Cardiac muscle cell (in vitro differentiated cells and primary cell): ENCODE results near the gene CDR2. TPM values are rescaled to one million over a fixed set of nuclear protein-coding genes. Genes with fewer than 3 reads are reported as not detected.

Experiments used
- DNase-seq, 2 donors: peaks; one replicate each; pipeline versions ENCODE4 v3.0.0 to v3.0.0-alpha.2; 2010 to 2017; ENCODE audit warnings: low read depth in 1 of 2, low spot score in 1 of 2
- H3K27ac ChIP-seq: fragments of 200-600 bp; sonication (generic); 2 replicates; pipeline ENCODE4 v1.5.1; 2016
- H3K27me3 ChIP-seq: fragments of 200-600 bp; sonication (generic); 2 replicates; pipeline ENCODE4 v1.6.0; 2016; ENCODE audit warnings: control low read depth
- H3K36me3 ChIP-seq: fragments of 200-600 bp; sonication (generic); 2 replicates; pipeline ENCODE4 v1.5.1; 2016; ENCODE audit warnings: control low read depth
- H3K4me1 ChIP-seq: fragments of 200-600 bp; sonication (generic); 2 replicates; pipeline ENCODE4 v1.8.1; 2017; ENCODE audit warnings: low read depth, mild to moderate bottlenecking, mixed run types
- H3K4me3 ChIP-seq: fragments of 200-600 bp; sonication (generic); 2 replicates; pipeline ENCODE4 v1.5.1; 2016; ENCODE audit warnings: mild to moderate bottlenecking
- H3K9me3 ChIP-seq: fragments of 200-600 bp; sonication (generic); 2 replicates; pipeline ENCODE4 v1.5.1; 2017; ENCODE audit warnings: low read depth, mild to moderate bottlenecking, control low read depth
- CTCF ChIP-seq: IDR thresholded peaks from 2 replicates; pipeline ENCODE4 v1.5.1; 2012; ENCODE audit warnings: low read depth, mild to moderate bottlenecking, low read length
- polyA plus RNA-seq: library from polyadenylated mRNA; unstranded; fragments of >200 nt; fragmentation: Nextera tagmentation; extraction: Ambion mirVana; gene quantifications from 2 replicates; pipeline ENCODE4 v1.2.1, GENCODE V29; 2016
- total RNA-seq: library from RNA; depleted of rRNA; stranded (reverse); fragments of >200 nt; gene quantifications from 2 replicates; pipeline ENCODE4 v1.2.3, GENCODE V29; 2016

CDR2 gene
- total and polyA plus RNA-seq, 2 experiments from 2014 or later = 9.7 to 10.7 TPM

- H3K9me3 ChIP-seq = no peaks in the 10 kb centered on the region
- no peaks in the 10 kb centered on the region for H3K36me3 ChIP-seq
- no peak for TF ChIP-seq CTCF
- no peaks in the 10 kb centered on the region for H3K4me1 ChIP-seq
- DNase-seq = no peak
- H3K4me3 ChIP-seq = no peak overlapping the region
- no peak overlapping the region for H3K27ac ChIP-seq
- no peaks in the 10 kb centered on the region for H3K27me3 ChIP-seq
Measured at GRCh38 chr16:22388101-22388644, 13.8 kb upstream of the CDR2 start.

GRCh38 chr16:22386976-22387375, 12.6 kb upstream of the CDR2 start:
- no peaks in the 10 kb centered on the region for H3K27me3 ChIP-seq
- no peak for TF ChIP-seq CTCF
- peak in 1 of 2 donors; percentile 95 for DNase-seq

GRCh38 chr16:22385196-22385595, 10.8 kb upstream of the CDR2 start:
- Histone ChIP-seq H3K4me3 (no peak overlapping the region), H3K27me3 (no peaks in the 10 kb centered on the region), H3K4me1 (no peaks in the 10 kb centered on the region), H3K27ac (no peak overlapping the region), H3K9me3 (no peaks in the 10 kb centered on the region), H3K36me3 (no peaks in the 10 kb centered on the region)
- no peak for DNase-seq
- TF ChIP-seq CTCF = no peak

More at GRCh38 chr16:22386976-22387375, 12.6 kb upstream of the CDR2 start:
- Histone ChIP-seq H3K27ac (no peak overlapping the region), H3K9me3 (no peaks in the 10 kb centered on the region), H3K4me1 (no peaks in the 10 kb centered on the region), H3K36me3 (no peaks in the 10 kb centered on the region), H3K4me3 (no peak overlapping the region)

GRCh38 chr16:22383827-22384226, 9.4 kb upstream of the CDR2 start:
- no peak overlapping the region for H3K4me3 ChIP-seq
- no peak overlapping the region for H3K27ac ChIP-seq
- no peaks in the 10 kb centered on the region for H3K4me1 ChIP-seq
- no peaks in the 10 kb centered on the region for H3K27me3 ChIP-seq
- no peak for TF ChIP-seq CTCF
- no peaks in the 10 kb centered on the region for H3K36me3 ChIP-seq
- H3K9me3 ChIP-seq = no peaks in the 10 kb centered on the region
- no peak for DNase-seq

GRCh38 chr16:22381392-22381791, 7.0 kb upstream of the CDR2 start:
- Histone ChIP-seq H3K4me3 (no peak overlapping the region), H3K27ac (no peak overlapping the region), H3K36me3 (no peaks in the 10 kb centered on the region), H3K9me3 (no peaks in the 10 kb centered on the region), H3K4me1 (no peaks in the 10 kb centered on the region), H3K27me3 (peaks cover 3% of the 10 kb centered on the region)
- TF ChIP-seq CTCF = no peak
- no peak for DNase-seq
